ENCODE results near the gene CCDC154.

The CCDC154 gene

DNA sequence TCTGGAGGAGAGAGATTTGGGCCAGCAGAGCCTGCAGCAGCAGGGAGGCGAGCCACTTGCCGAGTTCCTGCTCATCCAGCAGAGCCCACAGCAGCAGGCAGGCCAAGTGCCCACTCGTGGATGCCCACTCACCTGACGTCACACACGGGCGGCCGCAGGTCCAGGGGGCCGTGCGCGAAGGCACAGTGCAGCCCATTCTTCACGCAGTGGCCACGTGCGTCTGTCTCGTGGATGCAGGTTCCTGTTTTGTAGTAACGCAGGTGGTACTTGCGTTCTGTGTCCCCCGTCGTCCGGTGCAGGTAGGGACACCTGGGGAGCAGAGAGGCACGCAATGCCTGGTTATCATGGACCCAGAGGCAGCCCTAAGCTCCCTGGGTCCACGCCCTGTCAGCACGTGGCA is 41.3 kb downstream of the CCDC154 start:
- Histone ChIP-seq H3K36me3 (peaks cover 65 to 89% (median 77%) of the 10 kb centered on the region in 11 experiments), H3K27ac (no peak overlapping the region), H3K4me1 (peaks cover 7 to 35% (median 25%) of the 10 kb centered on the region in 10 experiments), H3K27me3 (no peaks in the 10 kb centered on the region), H3K4me3 (no peak overlapping the region), H3K9me3 (replicated peaks in 1 of 11) (no peaks in the 10 kb centered on the region), H3K9ac (no peak overlapping the region), H3K4me2 (no peak overlapping the region), H4K20me1 (peaks cover 51 to 87% (median 69%) of the 10 kb centered on the region in 11 experiments; a peak in 19 of 22 replicates)
- no peak for TF ChIP-seq Cebpa-rat (IDR thresholded peaks at IDR 0.05)

GRCh38 chr16:1401758-1402154 is 42.6 kb downstream of the CCDC154 start:
- Histone ChIP-seq H3K27ac (no peak overlapping the region), H3K36me3 (peaks cover 66 to 88% (median 78%) of the 10 kb centered on the region in 11 experiments), H3K4me1 (peaks cover 0 to 24% (median 17%) of the 10 kb centered on the region in 10 experiments; a peak in 13 of 20 replicates), H3K27me3 (no peaks in the 10 kb centered on the region), H3K9ac (no peak overlapping the region; a peak in 1 of 22 replicates), H3K4me2 (no peak overlapping the region), H3K4me3 (no peak overlapping the region), H4K20me1 (peaks cover 38 to 74% (median 56%) of the 10 kb centered on the region in 11 experiments; a peak in 19 of 22 replicates), H3K9me3 (replicated peaks in 1 of 11) (no peaks in the 10 kb centered on the region)
- TF ChIP-seq Cebpa-rat (IDR thresholded peaks at IDR 0.05): peak in 2 of 11 experiments; percentile 25 to 40; a peak in 2 of 22 replicates

- H3K9ac ChIP-seq: no peak overlapping the region
These were observed 43.1 kb downstream of the CCDC154 start for GRCh38 chr16:1401061-1401757.

DNA sequence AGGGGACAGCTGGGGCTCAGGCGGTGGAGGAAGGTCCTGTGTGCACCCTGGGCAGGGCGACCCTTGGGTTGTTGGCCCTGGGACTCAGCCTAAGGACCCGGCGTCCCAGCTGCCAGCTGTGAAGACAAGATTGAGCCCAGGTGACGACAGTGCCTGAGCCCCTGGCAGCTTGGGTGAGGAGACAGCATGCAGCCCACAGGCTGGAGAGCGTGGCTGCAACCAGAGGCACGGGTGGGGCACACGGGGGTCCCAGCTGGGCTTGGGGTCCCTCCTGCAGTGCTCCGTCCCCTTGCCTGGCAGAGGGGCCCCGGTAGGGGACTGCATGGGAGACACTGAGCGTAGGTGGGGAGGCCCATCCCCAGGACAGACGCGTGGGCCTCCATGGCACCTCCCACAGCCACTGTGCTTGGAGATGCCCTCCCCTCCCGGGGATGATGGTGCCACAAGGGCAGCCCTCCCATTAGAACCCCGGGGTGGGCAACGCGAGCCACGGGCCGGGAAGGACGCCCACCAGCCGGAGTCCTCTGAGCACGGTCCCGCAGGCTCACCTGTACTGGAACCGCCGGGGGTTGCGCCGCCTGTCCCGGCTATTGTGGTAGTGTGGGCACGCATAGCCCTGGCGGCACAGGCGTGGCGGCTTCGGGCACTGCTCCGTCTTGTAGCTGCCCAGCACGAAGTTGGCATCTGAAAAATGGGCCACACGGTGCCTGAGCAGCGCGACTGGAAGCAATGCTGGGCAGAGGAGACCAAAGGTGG is 45.4 kb downstream of the CCDC154 start:
- Histone ChIP-seq H3K4me2 (peak overlapping the region in 5 of 11 experiments; percentile 24 to 56 (median 36); a peak in 9 of 22 replicates), H4K20me1 (peaks cover 15 to 57% (median 34%) of the 10 kb centered on the region in 11 experiments; a peak in 19 of 22 replicates), H3K27ac (no peak overlapping the region), H3K9ac (peak overlapping the region in 7 of 11 experiments; percentile 12 to 71 (median 19); a peak in 6 of 22 replicates), H3K27me3 (no peaks in the 10 kb centered on the region), H3K36me3 (peaks cover 68 to 93% (median 82%) of the 10 kb centered on the region in 11 experiments), H3K4me1 (peaks cover 0 to 21% (median 11%) of the 10 kb centered on the region in 10 experiments; a peak in 13 of 20 replicates), H3K4me3 (no peak overlapping the region; a peak in 1 of 20 replicates), H3K9me3 (replicated peaks in 1 of 11) (no peaks in the 10 kb centered on the region)
- no peak for TF ChIP-seq Cebpa-rat (IDR thresholded peaks at IDR 0.05)

More at GRCh38 chr16:1401061-1401757, 43.1 kb downstream of the CCDC154 start:
- Histone ChIP-seq H3K4me1 (peaks cover 0 to 25% (median 17%) of the 10 kb centered on the region in 10 experiments; a peak in 13 of 20 replicates), H3K36me3 (peaks cover 66 to 88% (median 73%) of the 10 kb centered on the region in 11 experiments), H3K4me2 (no peak overlapping the region), H3K27ac (no peak overlapping the region), H3K4me3 (no peak overlapping the region), H3K27me3 (no peaks in the 10 kb centered on the region), H4K20me1 (peaks cover 32 to 69% (median 51%) of the 10 kb centered on the region in 11 experiments; a peak in 19 of 22 replicates), H3K9me3 (replicated peaks in 1 of 11) (no peaks in the 10 kb centered on the region)
- no peak for TF ChIP-seq Cebpa-rat (IDR thresholded peaks at IDR 0.05)

DNA sequence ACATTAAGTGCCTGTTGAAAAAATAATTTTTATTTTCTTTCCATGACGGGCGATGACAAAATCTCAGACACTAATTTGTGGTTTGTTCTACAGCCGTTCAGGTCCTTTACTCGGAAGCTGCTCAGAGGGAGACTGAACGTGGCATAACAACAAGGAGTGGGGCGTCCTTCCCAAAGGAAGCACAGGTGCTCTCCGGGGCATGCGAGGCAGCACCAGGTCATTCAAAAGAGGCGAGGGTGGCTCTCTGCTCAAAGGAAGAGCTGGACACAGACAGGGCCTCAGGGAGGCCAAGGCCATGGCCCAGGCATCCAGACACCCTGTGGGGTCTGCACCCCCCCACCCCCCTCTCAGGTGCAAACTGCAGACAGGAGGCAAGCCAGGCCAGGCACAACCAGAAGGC is 46.0 kb downstream of the CCDC154 start:
- TF ChIP-seq Cebpa-rat (IDR thresholded peaks at IDR 0.05): no peak
- Histone ChIP-seq H3K4me3 (no peak overlapping the region; a peak in 1 of 20 replicates), H3K4me2 (peak overlapping the region in 5 of 11 experiments; percentile 24 to 56 (median 36); a peak in 9 of 22 replicates), H3K9me3 (replicated peaks in 1 of 11) (no peaks in the 10 kb centered on the region), H3K9ac (peak overlapping the region in 6 of 11 experiments; percentile 9 to 71 (median 20); a peak in 5 of 22 replicates), H4K20me1 (peaks cover 8 to 57% (median 27%) of the 10 kb centered on the region in 11 experiments; a peak in 15 of 22 replicates), H3K27me3 (no peaks in the 10 kb centered on the region), H3K36me3 (peaks cover 68 to 93% (median 82%) of the 10 kb centered on the region in 11 experiments), H3K4me1 (peaks cover 0 to 28% (median 17%) of the 10 kb centered on the region in 10 experiments; a peak in 13 of 20 replicates), H3K27ac (no peak overlapping the region)

DNA sequence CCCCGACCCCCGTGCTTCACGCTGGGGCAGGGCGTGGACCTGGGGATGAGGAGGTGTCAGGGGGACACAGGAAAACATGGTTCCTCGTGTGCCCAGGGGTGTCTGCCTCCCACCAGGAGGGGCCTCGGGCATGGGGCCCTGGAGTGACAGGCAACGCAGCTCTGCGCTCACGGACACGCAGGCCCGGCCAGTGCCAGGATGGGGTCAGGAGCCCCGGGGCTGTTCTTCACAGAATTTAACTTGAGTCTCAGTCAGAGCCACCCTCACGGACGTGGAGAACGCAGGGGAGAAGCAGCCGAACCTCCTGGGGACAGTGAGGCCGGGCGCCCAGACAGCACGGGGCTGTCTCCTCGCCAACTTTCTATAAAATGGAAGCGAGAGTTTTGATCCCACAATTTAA is 46.6 kb downstream of the CCDC154 start:
- H3K4me3 ChIP-seq: no peak overlapping the region

DNA sequence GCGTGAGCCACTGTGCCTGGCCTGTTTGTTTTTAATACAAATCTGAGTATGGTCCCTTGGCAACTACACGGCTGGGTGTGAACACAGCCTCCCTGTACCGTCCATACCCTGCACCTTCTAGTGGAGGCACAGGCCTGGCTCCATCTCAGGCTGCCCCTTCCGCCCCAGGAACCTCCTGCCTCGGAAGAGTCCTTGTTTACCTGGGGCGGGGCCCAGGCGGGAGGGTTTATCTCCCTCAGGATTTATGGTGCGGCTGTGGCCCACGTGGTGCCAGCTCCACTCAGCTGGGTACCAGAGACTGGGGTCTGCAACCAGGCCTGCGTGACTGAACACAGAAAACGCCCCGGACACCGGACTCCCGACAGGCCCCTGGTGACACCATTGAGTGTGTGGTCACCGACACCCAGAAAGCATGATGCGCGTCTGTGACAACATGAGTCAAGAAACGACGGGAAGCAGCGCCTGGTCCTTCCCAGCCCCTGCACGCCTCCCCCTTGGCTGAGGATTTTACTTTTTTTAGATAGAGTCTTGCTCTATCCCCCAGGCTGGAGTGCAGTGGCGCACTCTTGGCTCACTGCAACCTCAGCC is 48.8 kb downstream of the CCDC154 start:
- TF ChIP-seq Cebpa-rat (IDR thresholded peaks at IDR 0.05): no peak
- Histone ChIP-seq H3K27ac (no peak overlapping the region), H3K9ac (no peak overlapping the region), H3K4me1 (peaks cover 0 to 56% (median 31%) of the 10 kb centered on the region in 10 experiments; a peak in 15 of 20 replicates), H3K4me3 (no peak overlapping the region), H3K9me3 (replicated peaks in 1 of 11) (peaks cover 0 to 17% (median 0%) of the 10 kb centered on the region in 11 experiments; a peak in 8 of 22 replicates), H3K27me3 (no peaks in the 10 kb centered on the region), H3K36me3 (peaks cover 62 to 93% (median 78%) of the 10 kb centered on the region in 11 experiments), H3K4me2 (no peak overlapping the region), H4K20me1 (peaks cover 0 to 37% (median 8%) of the 10 kb centered on the region in 11 experiments; a peak in 13 of 22 replicates)

More for the DNA sequence above, 46.6 kb downstream of the CCDC154 start:
- no peaks in the 10 kb centered on the region for H3K9me3 ChIP-seq (replicated peaks in 1 of 11)
- no peak overlapping the region for H3K4me2 ChIP-seq
- peaks cover 3 to 53% (median 22%) of the 10 kb centered on the region in 11 experiments; a peak in 14 of 22 replicates for H4K20me1 ChIP-seq
- H3K4me1 ChIP-seq: peaks cover 0 to 33% (median 20%) of the 10 kb centered on the region in 10 experiments; a peak in 13 of 20 replicates
- no peak for TF ChIP-seq Cebpa-rat (IDR thresholded peaks at IDR 0.05)
- peaks cover 68 to 93% (median 82%) of the 10 kb centered on the region in 11 experiments for H3K36me3 ChIP-seq
- no peak overlapping the region for H3K9ac ChIP-seq
- no peaks in the 10 kb centered on the region for H3K27me3 ChIP-seq
- H3K27ac ChIP-seq: no peak overlapping the region

DNA sequence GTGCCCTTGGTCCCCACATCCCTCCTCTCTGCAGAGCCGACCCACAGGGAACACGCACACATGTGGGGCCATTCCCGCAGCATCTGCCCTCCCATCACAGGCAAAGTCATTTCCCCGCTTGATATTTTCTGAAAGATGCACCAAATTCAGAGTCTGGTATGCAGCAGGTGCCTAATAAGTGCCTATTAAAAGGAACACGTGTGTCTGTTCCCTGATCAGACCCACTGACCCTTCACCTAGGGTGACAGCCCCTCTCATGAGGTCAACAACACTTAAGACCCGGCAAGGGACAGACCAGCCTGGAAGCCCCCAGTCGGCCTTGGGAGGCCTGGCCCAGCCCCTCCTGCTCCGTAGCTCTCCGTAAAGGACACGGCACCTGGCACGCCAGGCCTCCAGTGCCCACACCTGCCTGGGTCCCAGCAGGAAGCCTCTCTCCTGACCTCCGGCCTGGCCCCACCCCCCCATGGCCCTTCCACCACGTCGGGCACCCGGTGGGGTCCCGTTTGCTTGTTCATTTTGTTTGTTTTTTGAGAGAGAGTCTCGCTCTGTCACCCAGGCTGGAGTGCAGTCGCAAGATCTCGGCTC is 49.9 kb downstream of the CCDC154 start:
- Histone ChIP-seq H3K4me1 (peaks cover 0 to 67% (median 42%) of the 10 kb centered on the region in 10 experiments; a peak in 15 of 20 replicates), H3K9me3 (replicated peaks in 1 of 11) (peaks cover 0 to 21% (median 0%) of the 10 kb centered on the region in 11 experiments; a peak in 8 of 22 replicates), H3K9ac (no peak overlapping the region), H3K27ac (no peak overlapping the region), H4K20me1 (peaks cover 0 to 31% (median 8%) of the 10 kb centered on the region in 11 experiments; a peak in 13 of 22 replicates), H3K4me2 (no peak overlapping the region), H3K4me3 (no peak overlapping the region), H3K27me3 (no peaks in the 10 kb centered on the region), H3K36me3 (peaks cover 62 to 91% (median 76%) of the 10 kb centered on the region in 11 experiments)
- no peak for TF ChIP-seq Cebpa-rat (IDR thresholded peaks at IDR 0.05)
